Endothelial cell of umbilical vein (primary cell): ENCODE measurements around the gene FAM81A. TPM values are rescaled to one million over a fixed set of nuclear protein-coding genes. Genes with fewer than 3 reads are reported as not detected.

Experiments used
- BruUV-seq: library from RNA; stranded (reverse); fragments of 400-500 nt; replicated peaks from 2 replicates; lab custom pipeline; 2021; lab: Mats Ljungman, UMichigan
- CTCF ChIA-PET: fragments of 300-600, 350-600 bp; sonication (Branson Sonifier 250); formaldehyde crosslinking; loops from one replicate; lab custom pipeline; 2021; ENCODE audit warnings: antibody characterized with exemption, inconsistent platforms; lab: Charles Lee
- POLR2A ChIA-PET: fragments of 300-600, 350-600 bp; sonication (Branson Sonifier 250); formaldehyde crosslinking; loops from one replicate; lab custom pipeline; 2021; ENCODE audit warnings: antibody characterized with exemption, inconsistent platforms; lab: Charles Lee
- DNase-seq: peaks from one replicate; pipeline ENCODE4 v3.0.0-alpha.2; 2011; ENCODE audit warnings: low read depth, low spot score
- FAIRE-seq: peaks from 2 replicates; lab custom pipeline; 2011; peaks lifted over from hg19 to GRCh38; lab: Jason Lieb, UNC
- H2AFZ ChIP-seq: 2 replicates; pipeline ENCODE4 v1.6.0; 2012; ENCODE audit warnings: low read depth, low read length, control low read depth, inconsistent platforms
- H3K27ac ChIP-seq: 2 replicates; pipeline ENCODE4 v1.5.1; 2011; ENCODE audit warnings: low read depth, mild to moderate bottlenecking, control low read depth, low read length, moderate library complexity; ENCODE audit not compliant: insufficient read depth
- H3K27me3 ChIP-seq, 2 experiments: 2 replicates each; pipeline versions ENCODE4 v1.6.0 to v1.6.1; 2011; ENCODE audit warnings: low read length in 2 of 2, mixed read lengths in 1 of 2; ENCODE audit not compliant: control insufficient read depth in 2 of 2, insufficient read depth in 2 of 2
- H3K36me3 ChIP-seq, 2 experiments: 2 replicates in 1 of 2; 3 replicates in 1 of 2; pipeline ENCODE4 v1.5.1; 2011; ENCODE audit warnings: low read length in 2 of 2, mild to moderate bottlenecking in 1 of 2, moderate library complexity in 1 of 2; ENCODE audit not compliant: control insufficient read depth in 2 of 2, insufficient read depth in 2 of 2; ENCODE audit errors: extremely low read depth in 1 of 2
- H3K4me1 ChIP-seq: 3 replicates; pipeline ENCODE4 v1.5.1; 2011; ENCODE audit warnings: mild to moderate bottlenecking, low read length; ENCODE audit not compliant: control insufficient read depth, insufficient read depth; ENCODE audit errors: extremely low read depth
- H3K4me2 ChIP-seq: 2 replicates; pipeline ENCODE4 v1.6.1; 2011; ENCODE audit warnings: low read length, control low read depth, mixed read lengths; ENCODE audit not compliant: insufficient read depth
- H3K4me3 ChIP-seq, 3 experiments: fragments of 200-600 bp in 1 of 3; sonication (generic), shearing (Covaris generic) in 1 of 3; replicated peaks in 1 of 3; 2 replicates each; pipeline ENCODE4 v1.5.1; 2011 to 2016; ENCODE audit warnings: control low read depth in 3 of 3, low read length in 3 of 3, mild to moderate bottlenecking in 2 of 3, inconsistent platforms in 1 of 3, low read depth in 1 of 3, moderate library complexity in 1 of 3; ENCODE audit not compliant: insufficient read depth in 1 of 3
- H3K79me2 ChIP-seq: 2 replicates; pipeline ENCODE4 v1.6.0; 2012; ENCODE audit warnings: low read length, inconsistent platforms; ENCODE audit not compliant: control insufficient read depth, insufficient read depth
- H3K9ac ChIP-seq: replicated peaks from 2 replicates; pipeline ENCODE3; 2011; ENCODE audit warnings: low read length, control low read depth; ENCODE audit not compliant: insufficient read depth; ENCODE audit errors: extremely low read depth
- H3K9me1 ChIP-seq: replicated peaks from 3 replicates; pipeline ENCODE4 v1.6.0; 2011; ENCODE audit warnings: mild to moderate bottlenecking, low read length; ENCODE audit not compliant: control insufficient read depth, insufficient read depth; ENCODE audit errors: extremely low read depth
- H3K9me3 ChIP-seq: replicated peaks from 2 replicates; pipeline ENCODE4 v1.5.1; 2012; ENCODE audit warnings: low read length, inconsistent platforms; ENCODE audit not compliant: control insufficient read depth, insufficient read depth
- H4K20me1 ChIP-seq: replicated peaks from 2 replicates; pipeline ENCODE3; 2011; ENCODE audit warnings: mild to moderate bottlenecking, low read length; ENCODE audit not compliant: control insufficient read depth, insufficient read depth; ENCODE audit errors: extremely low read depth
- EZH2 ChIP-seq: IDR thresholded peaks from 2 replicates; pipeline ENCODE4 v1.6.1; 2012; ENCODE audit warnings: borderline replicate concordance, low read depth, mild to moderate bottlenecking, moderate library complexity, low read length, inconsistent platforms; ENCODE audit not compliant: severe bottlenecking
- FOS ChIP-seq: IDR thresholded peaks from 2 replicates; pipeline ENCODE4 v1.6.1; 2011; ENCODE audit warnings: mild to moderate bottlenecking, low read length, moderate library complexity, borderline replicate concordance; ENCODE audit not compliant: insufficient read depth
- GATA2 ChIP-seq: IDR thresholded peaks from 2 replicates; pipeline ENCODE4 v1.7.0; 2011; ENCODE audit warnings: low read depth, mild to moderate bottlenecking, moderate library complexity, mixed read lengths, low read length; ENCODE audit not compliant: insufficient read length, insufficient read depth
- JUN ChIP-seq: IDR thresholded peaks from 2 replicates; pipeline ENCODE4 v1.6.1; 2011; ENCODE audit warnings: borderline replicate concordance, low read depth; ENCODE audit not compliant: insufficient read length, insufficient read depth
- MYC ChIP-seq: IDR thresholded peaks from one replicate; pipeline ENCODE4 v1.6.1; 2011; ENCODE audit warnings: mild to moderate bottlenecking, low read depth, low read length
- POLR2A ChIP-seq: IDR thresholded peaks from 2 replicates; pipeline ENCODE4 v1.6.1; 2012; ENCODE audit warnings: low read depth, mild to moderate bottlenecking, control low read depth, low read length
- POLR2AphosphoS5 ChIP-seq: IDR thresholded peaks from 2 replicates; pipeline ENCODE4 v1.6.1; 2012; ENCODE audit warnings: low read depth, mild to moderate bottlenecking, control low read depth, low read length, moderate library complexity; ENCODE audit not compliant: insufficient read depth
- dilution Hi-C: fragments of 300-500 bp; cut with MboI; formaldehyde crosslinking; loops from one replicate; pipeline ENCODE4 v1.15.0; 2019; ENCODE audit warnings: low sequenced_read_pairs; ENCODE audit not compliant: extremely low pct_ligation_motif_present
- intact Hi-C: fragments of 100-400 bp; cut with micrococcal nuclease; formaldehyde crosslinking; loops from one replicate; pipeline ENCODE4 v1.10.0; 2022
- polyA plus RNA-seq, 4 experiments: library from polyadenylated mRNA; depleted of rRNA in 3 of 4; stranded (reverse) in 3 of 4; unstranded in 1 of 4; fragments of >200 nt; gene quantifications; 2 replicates each; pipeline versions ENCODE4 v1.2.1 to v1.2.3, GENCODE V29; 2011 to 2012; ENCODE audit warnings: missing spikeins in 1 of 4
- total RNA-seq: library from RNA; stranded (reverse); gene quantifications from 2 replicates; pipeline ENCODE4 v1.2.3, GENCODE V29; 2021
- TF ChIP-seq, protein P1 (sequence below), 2 donors: IDR thresholded peaks; 1 replicate in 1 of 2; 2 replicates in 1 of 2; pipeline ENCODE4 v1.5.1; 2011; ENCODE audit warnings: low read length in 2 of 2, mild to moderate bottlenecking in 2 of 2, moderate library complexity in 2 of 2, control low read depth in 1 of 2, inconsistent platforms in 1 of 2, low read depth in 1 of 2; ENCODE audit not compliant: insufficient read depth in 1 of 2; ENCODE audit errors: extremely low read depth in 1 of 2
- TF ChIP-seq, protein P2 (sequence below): IDR thresholded peaks from 2 replicates; pipeline ENCODE4 v1.6.1; 2011; ENCODE audit not compliant: insufficient read depth, insufficient read length

FAM81A gene
- total and polyA plus RNA-seq, 2 donors (not counting 3 experiments of a cell fraction or from before 2014, with no cell fraction given), result 0.28 to 1.2 TPM

- intact Hi-C loops, result no loop called here
- Histone ChIP-seq H3K9ac (no peak overlapping the region), H3K9me1 (no peaks in the 10 kb centered on the region), H2AFZ (no peak overlapping the region), H3K79me2 (no peaks in the 10 kb centered on the region), H3K4me1 (no peaks in the 10 kb centered on the region), H3K27ac (no peak overlapping the region), H3K4me3 (no peak overlapping the region), H3K27me3 (peaks cover 3 to 4% of the 10 kb centered on the region in 2 experiments), H3K9me3 (no peaks in the 10 kb centered on the region), H3K4me2 (no peak overlapping the region), H3K36me3 (no peaks in the 10 kb centered on the region), H4K20me1 (no peaks in the 10 kb centered on the region)
- TF ChIP-seq, protein P1, sequence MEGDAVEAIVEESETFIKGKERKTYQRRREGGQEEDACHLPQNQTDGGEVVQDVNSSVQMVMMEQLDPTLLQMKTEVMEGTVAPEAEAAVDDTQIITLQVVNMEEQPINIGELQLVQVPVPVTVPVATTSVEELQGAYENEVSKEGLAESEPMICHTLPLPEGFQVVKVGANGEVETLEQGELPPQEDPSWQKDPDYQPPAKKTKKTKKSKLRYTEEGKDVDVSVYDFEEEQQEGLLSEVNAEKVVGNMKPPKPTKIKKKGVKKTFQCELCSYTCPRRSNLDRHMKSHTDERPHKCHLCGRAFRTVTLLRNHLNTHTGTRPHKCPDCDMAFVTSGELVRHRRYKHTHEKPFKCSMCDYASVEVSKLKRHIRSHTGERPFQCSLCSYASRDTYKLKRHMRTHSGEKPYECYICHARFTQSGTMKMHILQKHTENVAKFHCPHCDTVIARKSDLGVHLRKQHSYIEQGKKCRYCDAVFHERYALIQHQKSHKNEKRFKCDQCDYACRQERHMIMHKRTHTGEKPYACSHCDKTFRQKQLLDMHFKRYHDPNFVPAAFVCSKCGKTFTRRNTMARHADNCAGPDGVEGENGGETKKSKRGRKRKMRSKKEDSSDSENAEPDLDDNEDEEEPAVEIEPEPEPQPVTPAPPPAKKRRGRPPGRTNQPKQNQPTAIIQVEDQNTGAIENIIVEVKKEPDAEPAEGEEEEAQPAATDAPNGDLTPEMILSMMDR (IDR thresholded peaks at IDR 0.05; ENCODE audit: extremely low read depth in 1 of 2, insufficient read depth in 1 of 2, low read depth in 1 of 2, low read length in 2 of 2), result no peak
- no peak for TF ChIP-seq POLR2A
- TF ChIP-seq GATA2, result no peak
- no peak for TF ChIP-seq POLR2AphosphoS5
- TF ChIP-seq, protein P2, sequence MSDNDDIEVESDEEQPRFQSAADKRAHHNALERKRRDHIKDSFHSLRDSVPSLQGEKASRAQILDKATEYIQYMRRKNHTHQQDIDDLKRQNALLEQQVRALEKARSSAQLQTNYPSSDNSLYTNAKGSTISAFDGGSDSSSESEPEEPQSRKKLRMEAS, result no peak
- TF ChIP-seq MYC, result no peak
- TF ChIP-seq JUN, result no peak
- TF ChIP-seq FOS, result no peak
- TF ChIP-seq EZH2, result no peak
- ChIA-PET POLR2A (interaction anchor here (0.5 kb wide), 1 partner anchor 798 kb away, joined by 3 read pairs; no protein-coding TSS in a partner anchor), CTCF (no interaction called here)
- no TSS peak for BruUV-seq
- dilution Hi-C loops, result no loop called here
- no peak for DNase-seq
- no peak for FAIRE-seq
Measured at GRCh38 chr15:59405079-59405478, 32.9 kb upstream of the FAM81A start.
